CD14-positive monocyte (primary cell): Measurements from ENCODE around the gene RELL2. TPM values are rescaled to one million over a fixed set of nuclear protein-coding genes. Genes with fewer than 3 reads are reported as not detected.
A peak's percentile ranks its signal among the peaks of the same experiment; 100 is the strongest.

ENCODE experiments used
- DNase-seq, 3 donors: peaks; one replicate each; pipeline ENCODE4 v3.0.0-alpha.2; 2011 to 2022
- H2AFZ ChIP-seq: 2 replicates; pipeline ENCODE4 v1.6.0; 2012; ENCODE audit warnings: mild to moderate bottlenecking, low read depth, low read length, inconsistent platforms; ENCODE audit not compliant: insufficient read depth, poor library complexity, severe bottlenecking
- H3K27ac ChIP-seq, 2 donors: 1 replicate in 1 of 2; 2 replicates in 1 of 2; pipeline ENCODE4 v1.5.1; 2012 to 2013; ENCODE audit warnings: low read length in 2 of 2, control low read depth in 1 of 2, inconsistent platforms in 1 of 2, low read depth in 1 of 2, mild to moderate bottlenecking in 1 of 2
- H3K27me3 ChIP-seq, 2 donors: one replicate each; pipeline versions ENCODE4 v1.6.0 to v1.6.1; 2011 to 2013; ENCODE audit warnings: low read length in 2 of 2; ENCODE audit not compliant: control insufficient read depth in 2 of 2, insufficient read depth in 2 of 2
- H3K36me3 ChIP-seq, 2 donors: replicated peaks in 1 of 2; 1 replicate in 1 of 2; 2 replicates in 1 of 2; pipeline versions ENCODE4 v1.5.1 to v1.6.1; 2012 to 2013; ENCODE audit warnings: low read length in 2 of 2, control low read depth in 1 of 2, inconsistent platforms in 1 of 2, mild to moderate bottlenecking in 1 of 2; ENCODE audit not compliant: insufficient read depth in 2 of 2, control insufficient read depth in 1 of 2
- H3K4me1 ChIP-seq, 2 donors: 1 replicate in 1 of 2; 2 replicates in 1 of 2; pipeline versions ENCODE4 v1.5.1 to v1.6.1; 2012 to 2013; ENCODE audit warnings: low read length in 2 of 2, control low read depth in 1 of 2, inconsistent platforms in 1 of 2, mild to moderate bottlenecking in 1 of 2, moderate library complexity in 1 of 2; ENCODE audit not compliant: insufficient read depth in 2 of 2, control insufficient read depth in 1 of 2
- H3K4me2 ChIP-seq: replicated peaks from 2 replicates; pipeline ENCODE3; 2012; ENCODE audit warnings: low read length, moderate library complexity, mild to moderate bottlenecking; ENCODE audit not compliant: poor library complexity, severe bottlenecking; ENCODE audit errors: extremely low read depth
- H3K4me3 ChIP-seq, 3 experiments: fragments of 200-600 bp in 1 of 3; sonication (generic) in 1 of 3; replicated peaks in 1 of 3; 1 replicate in 2 of 3; 2 replicates in 1 of 3; pipeline ENCODE4 v1.5.1; 2011 to 2013; ENCODE audit warnings: low read length in 3 of 3, mild to moderate bottlenecking in 3 of 3, control low read depth in 2 of 3, low read depth in 2 of 3, inconsistent platforms in 1 of 3, moderate library complexity in 1 of 3
- H3K79me2 ChIP-seq: 2 replicates; pipeline ENCODE4 v1.6.0; 2012; ENCODE audit warnings: mild to moderate bottlenecking, control low read depth, inconsistent platforms, low read length, moderate library complexity; ENCODE audit not compliant: insufficient read depth
- H3K9ac ChIP-seq: 2 replicates; pipeline ENCODE4 v1.6.0; 2017; ENCODE audit warnings: low read length, mild to moderate bottlenecking; ENCODE audit not compliant: insufficient read depth, poor library complexity, severe bottlenecking
- H3K9me3 ChIP-seq, 2 donors: replicated peaks in 1 of 2; 1 replicate in 1 of 2; 2 replicates in 1 of 2; pipeline versions ENCODE4 v1.5.1 to v1.6.1; 2012 to 2013; ENCODE audit warnings: low read length in 2 of 2, control low read depth in 1 of 2; ENCODE audit not compliant: control insufficient read depth in 1 of 2, insufficient read depth in 1 of 2
- H4K20me1 ChIP-seq: 2 replicates; pipeline ENCODE4 v1.6.0; 2012; ENCODE audit warnings: mild to moderate bottlenecking, low read length, control low read depth, moderate library complexity; ENCODE audit not compliant: insufficient read depth
- H3K27ac Mint-ChIP-seq, 7 donors: one replicate each; pipeline ENCODE4 v1.8.0; 2020; ENCODE audit warnings: mild to moderate bottlenecking in 7 of 7, mixed read lengths in 7 of 7, moderate library complexity in 6 of 7, inconsistent platforms in 2 of 7
- H3K27me3 Mint-ChIP-seq, 3 donors: one replicate each; pipeline ENCODE4 v1.8.0; 2021 to 2022; ENCODE audit warnings: low read depth in 3 of 3, mild to moderate bottlenecking in 3 of 3, mixed read lengths in 3 of 3, moderate library complexity in 3 of 3, inconsistent platforms in 1 of 3
- H3K36me3 Mint-ChIP-seq, 2 donors: one replicate each; pipeline ENCODE4 v1.8.0; 2020; ENCODE audit warnings: mixed read lengths in 2 of 2, inconsistent platforms in 1 of 2, mild to moderate bottlenecking in 1 of 2
- H3K4me1 Mint-ChIP-seq: one replicate; pipeline ENCODE4 v1.8.0; 2020; ENCODE audit warnings: mild to moderate bottlenecking, mixed read lengths
- H3K4me3 Mint-ChIP-seq, 2 donors: one replicate each; pipeline ENCODE4 v1.8.0; 2020; ENCODE audit warnings: mild to moderate bottlenecking in 2 of 2, mixed read lengths in 2 of 2, moderate library complexity in 1 of 2
- H3K9me3 Mint-ChIP-seq, 7 donors: one replicate each; pipeline ENCODE4 v1.8.0; 2020 to 2022; ENCODE audit warnings: mixed read lengths in 7 of 7, mild to moderate bottlenecking in 6 of 7, moderate library complexity in 6 of 7, inconsistent platforms in 2 of 7
- CTCF ChIP-seq: fragments of 200-600 bp; IDR thresholded peaks from one replicate; pipeline ENCODE4 v1.8.0; 2022; ENCODE audit warnings: antibody characterized with exemption, mild to moderate bottlenecking
- WGBS: methylation state at CpG from one replicate; pipeline ENCODE4 v1.1.5; 2013; ENCODE audit warnings: missing lambda C conversion rate; ENCODE audit not compliant: insufficient coverage; 5-methylcytosine and 5-hydroxymethylcytosine counted together
- intact Hi-C, 2 donors: fragments of 100-400 bp; cut with micrococcal nuclease; formaldehyde crosslinking; loops; one replicate each; pipeline versions ENCODE4 v1.15.0 to v1.15.1; 2023
- polyA plus RNA-seq, 3 donors: library from polyadenylated mRNA; depleted of rRNA in 1 of 3; unstranded in 2 of 3; stranded (reverse) in 1 of 3; fragments of 300-500 nt in 2 of 3; fragments of >200 nt in 1 of 3; fragmentation: Illumina TruSeq in 2 of 3; gene quantifications; 1 replicate in 2 of 3; 2 replicates in 1 of 3; pipeline ENCODE4 v1.2.3, GENCODE V29; 2012 to 2021

The RELL2 gene
- polyA plus RNA-seq, 3 donors = 1.0 to 17.3 (median 1.3) TPM

- DNase-seq = peak; percentile 97 to 99 (median 99)
- Histone ChIP-seq H3K27me3 (no peaks in the 10 kb centered on the region), H3K9ac (peak overlapping the region; percentile 65), H3K36me3 (no peaks in the 10 kb centered on the region), H2AFZ (no peak overlapping the region), H3K4me1 (peaks cover 89 to 98% of the 10 kb centered on the region in 2 donors), H3K27ac (peak overlapping the region; percentile 93 to 97), H3K9me3 (no peaks in the 10 kb centered on the region), H3K4me2 (peak overlapping the region; percentile 62), H3K79me2 (peaks cover 94% of the 10 kb centered on the region), H3K4me3 (peak overlapping the region in 2 of 3 experiments; percentile 33 to 53), H4K20me1 (peaks cover 3% of the 10 kb centered on the region)
- intact Hi-C loops = no loop called here
- Mint-ChIP-seq H3K27ac (peak overlapping the region; percentile 99 to 100 (median 100)), H3K4me1 (peaks cover 92% of the 10 kb centered on the region), H3K9me3 (peaks cover 0 to 2% (median 0%) of the 10 kb centered on the region in 7 donors), H3K27me3 (no peaks in the 10 kb centered on the region), H3K4me3 (peak overlapping the region; percentile 64 to 90), H3K36me3 (peaks cover 15 to 28% of the 10 kb centered on the region in 2 donors)
- WGBS = 39% methylated on average over 3 of the region's 6 CpGs
- no peak for TF ChIP-seq CTCF
Measured at GRCh38 chr5:141603923-141604717, 32.7 kb upstream of the RELL2 start.

- H3K79me2 ChIP-seq = peaks cover 94% of the 10 kb centered on the region
- H3K27me3 Mint-ChIP-seq = no peaks in the 10 kb centered on the region
- TF ChIP-seq CTCF = no peak
- peak overlapping the region; percentile 56 to 61 for H3K4me3 Mint-ChIP-seq
- peak overlapping the region; percentile 99 to 100 (median 100) for H3K27ac Mint-ChIP-seq
- peaks cover 0 to 2% (median 0%) of the 10 kb centered on the region in 7 donors for H3K9me3 Mint-ChIP-seq
- H3K27ac ChIP-seq = peak overlapping the region; percentile 89 to 97
- peaks cover 14 to 32% of the 10 kb centered on the region in 2 donors for H3K36me3 Mint-ChIP-seq
- peaks cover 9% of the 10 kb centered on the region for H4K20me1 ChIP-seq
- peaks cover 89% of the 10 kb centered on the region for H3K4me1 Mint-ChIP-seq
- no peak overlapping the region for H2AFZ ChIP-seq
- 0% methylated on average over 5 of the region's 6 CpGs for WGBS
- DNase-seq = peak; percentile 88 to 95 (median 92)
- H3K4me3 ChIP-seq = peak overlapping the region in 2 of 3 experiments; percentile 32 to 53
- H3K4me1 ChIP-seq = peaks cover 88 to 98% of the 10 kb centered on the region in 2 donors
- intact Hi-C loops = no loop called here
- H3K36me3 ChIP-seq = no peaks in the 10 kb centered on the region
- H3K9me3 ChIP-seq = no peaks in the 10 kb centered on the region
- peak overlapping the region; percentile 65 for H3K9ac ChIP-seq
- peak overlapping the region; percentile 62 for H3K4me2 ChIP-seq
- no peaks in the 10 kb centered on the region for H3K27me3 ChIP-seq
Measured at GRCh38 chr5:141605523-141606277, 31.1 kb upstream of the RELL2 start.
